H1 (cell line): ENCODE measurements around the gene YOD1. TPM values are rescaled to one million over a fixed set of nuclear protein-coding genes. Genes with fewer than 3 reads are reported as not detected.

Source experiments
- ATF2 ChIP-seq: IDR thresholded peaks from 2 replicates; pipeline ENCODE4 v1.6.1; 2012; ENCODE audit warnings: low read length, inconsistent platforms
- CTBP2 ChIP-seq: IDR thresholded peaks from 2 replicates; pipeline ENCODE4 v1.7.0; 2011; ENCODE audit warnings: borderline replicate concordance, mild to moderate bottlenecking, moderate library complexity, mixed read lengths, low read length; ENCODE audit not compliant: insufficient read depth, insufficient read length
- KDM1A ChIP-seq: fragments of 200-600, 300-600 bp; sonication (generic); IDR thresholded peaks from 2 replicates; pipeline ENCODE4 v1.7.1; 2016; ENCODE audit warnings: mild to moderate bottlenecking, low read length, borderline replicate concordance
- SIN3A ChIP-seq, 2 experiments: IDR thresholded peaks in 1 of 2; conservative IDR thresholded peaks in 1 of 2; 2 replicates each; pipeline ENCODE4 v1.6.1; 2011 to 2012; ENCODE audit warnings: low read length in 2 of 2, improper control_type of control experiment in 1 of 2, low read depth in 1 of 2, mild to moderate bottlenecking in 1 of 2
- SUZ12 ChIP-seq: fragments of 200-600 bp; sonication (generic); IDR thresholded peaks from 2 replicates; pipeline ENCODE4 v1.6.1; 2012; ENCODE audit warnings: mild to moderate bottlenecking, inconsistent platforms, low read length, moderate library complexity, mixed read lengths
- polyA plus RNA-seq, 7 experiments: library from polyadenylated mRNA; depleted of rRNA in 3 of 7; stranded (reverse) in 5 of 7; unstranded in 2 of 7; fragments of >200 nt in 5 of 7; fragments of 200-250 nt in 2 of 7; gene quantifications; 1 replicate in 5 of 7; 2 replicates in 1 of 7; 4 replicates in 1 of 7; pipeline versions ENCODE4 v1.2.1 to v1.2.3, GENCODE V29; 2011 to 2013; ENCODE audit warnings: missing spikeins in 2 of 7, mixed read lengths in 2 of 7
- total RNA-seq: library from RNA; stranded (reverse); fragmentation: NEBNext Ultra II Directional; extraction: Animal tissue kit (Norgen Biotek cat#: 25700); gene quantifications from 2 replicates; pipeline ENCODE4 v1.2.1, GENCODE V29; 2021

YOD1 gene
- total and polyA plus RNA-seq, 2 of the 8 experiments (the other 6 are each of a cell fraction or from before 2014, with no cell fraction given), result 1.9 to 11.8 TPM

- TF ChIP-seq ATF2 (no peak), SIN3A (conservative IDR thresholded peaks at IDR 0.05 in 1 of 2, IDR thresholded peaks at IDR 0.05 in 1 of 2; ENCODE audit: low read depth in 1 of 2, low read length in 2 of 2) (no peak), SUZ12 (no peak), KDM1A (no peak), CTBP2 (no peak)
Observed at GRCh38 chr1:207049974-207050391, 1.0 kb downstream of the YOD1 start (continued).
